ENCODE data around the gene SELENOO.

DNA sequence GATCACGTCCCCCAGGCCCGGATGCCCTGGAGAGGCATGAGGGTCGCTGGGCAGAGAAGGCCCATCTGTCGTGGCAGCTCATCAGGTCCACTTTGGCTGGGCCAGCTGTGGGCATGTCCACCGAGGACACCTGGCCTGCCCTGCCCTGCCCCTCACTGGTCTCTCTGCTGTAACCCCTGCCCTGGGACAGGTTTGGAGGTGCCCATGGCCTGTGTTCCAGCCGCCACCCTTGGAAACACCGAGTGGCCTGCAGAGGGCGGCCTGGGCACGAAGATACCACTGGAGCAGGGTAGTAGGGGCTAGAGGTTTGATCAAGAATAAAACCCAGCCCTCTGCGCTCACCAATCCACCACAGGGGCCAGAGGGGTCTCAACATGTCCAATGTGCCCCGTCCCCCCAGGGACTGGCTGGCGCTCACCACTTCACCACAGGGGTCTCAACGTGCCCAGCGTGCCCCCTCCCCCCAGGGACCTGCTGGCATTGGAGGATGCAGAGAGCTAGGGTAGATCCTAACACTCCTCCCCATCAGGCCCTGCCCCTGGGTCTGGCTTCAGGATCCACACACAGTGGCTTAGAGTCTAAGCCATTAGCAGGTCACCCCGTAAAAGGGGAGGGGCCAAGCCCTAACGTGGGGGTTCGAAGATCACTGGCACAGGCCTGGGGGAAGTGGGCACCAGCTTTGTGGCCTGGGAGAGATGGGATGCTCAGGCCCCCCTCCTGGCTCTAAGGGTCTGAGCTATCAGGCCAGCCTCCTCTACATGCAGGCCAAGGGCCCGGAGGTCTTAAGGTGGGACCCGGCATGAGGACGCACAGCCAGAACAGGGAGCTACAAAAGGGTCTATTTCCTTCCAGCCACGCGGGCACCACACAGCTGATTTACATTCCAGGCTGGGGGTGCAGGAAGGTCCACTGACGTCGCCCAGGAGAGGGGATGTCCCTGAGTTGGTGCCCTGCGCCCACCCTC lies 51.6 kb downstream of the SELENOO start:
- TF ChIP-seq POLR2AphosphoS5 (IDR thresholded peaks at IDR 0.05; ENCODE audit: low read depth, low read length) = peak; percentile 55; the same call in 1 of the 2 replicates
- peak; percentile 83 for TF ChIP-seq CTCF (IDR thresholded peaks at IDR 0.05)
